Endometrial microvascular endothelial cells (primary cell): ENCODE measurements around the gene RHOA. TPM values are rescaled to one million over a fixed set of nuclear protein-coding genes. Genes with fewer than 3 reads are reported as not detected.
"Not testable (repeated sequence)": the region's sequence is repeated elsewhere in the genome, so short reads cannot be mapped to it uniquely, and the experiment has no call there.

ENCODE experiments used
- in situ Hi-C: cut with HindIII; loops from 2 replicates; pipeline ENCODE4 v1.10.0; 2017; ENCODE audit warnings: low sequenced_read_pairs, low pct_unique_long_range_greater_than_20kb; ENCODE audit errors: inconsistent ontology term
- total RNA-seq: library from RNA; depleted of rRNA; stranded (reverse); fragments of >200 nt; gene quantifications from one replicate; pipeline ENCODE4 v1.2.3, GENCODE V29; 2015; ENCODE audit errors: inconsistent ontology term

The RHOA gene
- total RNA-seq, 1 donor from 2014 or later: 730 TPM

DNA sequence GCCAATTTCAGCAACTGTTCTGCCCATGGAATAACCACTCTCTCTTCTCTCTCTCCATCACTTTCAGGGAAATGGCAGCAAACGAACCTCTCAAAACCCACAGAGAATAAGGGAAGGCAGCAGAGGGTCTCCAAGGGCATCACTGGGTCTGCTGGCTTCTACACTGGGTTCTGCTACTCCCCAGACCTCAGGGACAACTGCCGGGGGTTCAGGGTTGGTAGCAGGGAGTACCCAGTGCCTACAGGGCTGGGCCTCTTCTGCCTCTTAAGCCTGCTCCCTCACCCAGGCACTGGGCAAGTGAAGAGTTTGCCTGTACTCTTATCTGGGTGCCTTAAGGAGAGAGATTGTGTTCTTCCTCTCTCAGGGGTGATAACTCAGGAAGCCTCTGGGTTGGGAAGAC lies 3.0 kb upstream of the RHOA start:
- in situ Hi-C loops: loop anchor here (10.0 kb wide), 1 partner anchor 320 kb away; the partner anchor contains the start of gene QRICH1

DNA sequence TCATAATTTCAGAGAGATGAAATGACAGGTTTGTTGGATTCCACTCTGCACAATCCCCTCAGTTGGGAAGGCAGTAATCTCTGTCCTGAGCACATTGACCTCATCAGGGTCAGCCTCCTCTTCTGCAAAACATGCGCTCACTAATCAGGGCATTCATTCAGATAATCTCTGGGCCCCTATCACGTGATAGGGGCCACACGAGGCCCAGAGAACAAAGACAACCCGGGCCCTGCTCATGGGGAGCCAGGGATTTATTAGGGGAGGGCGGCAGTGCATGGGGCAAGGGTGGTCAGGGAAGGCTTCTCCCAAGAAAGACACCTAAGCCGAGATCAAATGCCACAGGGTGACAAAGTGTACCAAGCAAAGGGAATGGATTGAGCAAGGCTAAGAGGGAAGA lies 1.6 kb upstream of the RHOA start:
- in situ Hi-C loops: loop anchor here (10.0 kb wide), 1 partner anchor 319 kb away; the partner anchor contains the start of gene QRICH1

DNA sequence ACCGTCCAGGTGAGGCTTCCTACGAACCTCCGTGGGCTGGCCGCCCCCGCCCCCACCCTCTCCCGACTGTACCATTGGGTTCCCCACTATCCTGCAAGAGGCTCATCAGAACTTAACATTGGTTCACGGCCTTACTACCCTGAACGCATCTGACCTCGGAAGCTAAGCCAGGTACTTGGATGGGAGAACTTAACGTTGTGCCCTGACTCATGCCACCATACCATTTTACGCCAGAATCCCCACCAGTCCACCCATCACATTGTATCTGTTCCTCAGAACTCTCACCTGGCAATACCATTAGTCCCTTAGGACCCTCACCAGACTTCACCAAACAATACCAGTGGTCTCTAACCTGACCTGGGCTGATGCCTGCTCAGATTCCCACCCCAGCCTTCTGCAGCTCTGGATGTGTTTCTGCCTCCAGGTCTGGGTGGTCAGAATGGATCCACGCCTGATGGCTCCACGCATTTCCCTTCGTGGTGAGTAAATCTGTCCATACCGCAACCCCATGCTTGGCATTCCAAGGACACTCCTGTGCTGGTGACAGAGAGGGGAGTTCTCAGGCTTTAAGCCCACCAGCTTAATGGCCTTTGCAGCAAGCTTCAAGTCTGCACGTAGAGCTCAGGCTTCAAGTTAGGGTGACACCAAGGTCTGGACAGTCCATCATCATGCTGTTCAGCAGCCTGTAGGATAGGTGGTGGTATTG lies 1.0 kb upstream of the RHOA start:
- in situ Hi-C loops: loop anchor here (10.0 kb wide), 1 partner anchor 318 kb away; the partner anchor contains the start of gene QRICH1

DNA sequence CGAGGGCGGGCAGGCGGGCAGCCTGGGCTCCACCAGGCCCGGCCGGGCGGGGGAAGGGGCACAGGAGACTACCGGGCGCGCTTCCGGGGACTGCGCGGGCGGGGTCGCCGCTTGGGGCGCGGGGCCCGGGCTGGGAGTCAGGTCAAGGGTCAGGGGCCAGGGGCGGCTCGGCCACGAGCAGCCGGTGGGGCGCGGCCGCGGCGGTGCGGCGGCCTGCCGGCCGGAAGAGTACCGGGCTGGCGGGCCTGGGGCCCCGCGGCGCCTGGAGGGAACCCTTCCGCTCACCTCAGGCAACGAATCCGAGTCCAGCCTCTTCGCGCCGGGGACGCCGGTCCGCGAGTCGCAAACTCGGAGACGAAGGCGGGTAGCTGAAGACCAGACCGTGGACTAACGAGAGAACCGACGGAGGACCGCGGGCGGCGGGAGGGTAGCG lies 225 bp downstream of the RHOA start:
- in situ Hi-C loops: loop anchor here (10.0 kb wide), 1 partner anchor 317 kb away; the partner anchor contains the start of gene QRICH1

DNA sequence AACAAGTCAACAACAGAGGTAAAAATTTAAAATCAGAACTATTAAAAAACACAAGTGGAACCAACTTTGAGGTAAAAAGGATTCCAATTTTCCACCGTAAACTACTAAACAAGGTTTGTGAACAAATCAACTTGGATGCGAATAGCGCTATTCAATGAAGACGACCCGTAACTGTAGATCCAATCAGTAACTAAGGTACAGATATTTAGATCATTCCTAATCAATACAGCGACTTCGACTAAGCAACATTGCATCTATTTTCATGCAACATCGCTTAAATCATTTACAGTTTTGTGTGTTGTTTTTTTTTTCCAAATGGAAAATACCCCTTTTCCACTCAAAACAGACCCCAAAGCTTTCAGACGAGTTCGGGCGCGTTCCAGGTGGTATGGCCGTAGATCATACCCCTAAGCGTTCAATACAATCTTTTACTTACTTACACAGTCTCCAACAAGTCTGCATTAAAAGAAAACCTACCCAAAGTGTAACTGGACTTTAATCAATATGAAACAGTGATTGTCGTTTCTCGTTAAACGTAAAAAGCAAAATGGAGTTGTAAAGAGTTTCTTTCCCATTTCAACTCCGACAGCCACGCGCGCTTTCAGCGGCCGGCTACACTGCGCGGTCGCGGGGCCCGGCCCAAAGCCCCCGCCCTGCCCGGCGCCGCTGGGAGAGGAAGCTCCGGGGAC lies 786 bp downstream of the RHOA start:
- in situ Hi-C loops: loop anchor here (10.0 kb wide), 1 partner anchor 316 kb away; the partner anchor contains the start of gene QRICH1

DNA sequence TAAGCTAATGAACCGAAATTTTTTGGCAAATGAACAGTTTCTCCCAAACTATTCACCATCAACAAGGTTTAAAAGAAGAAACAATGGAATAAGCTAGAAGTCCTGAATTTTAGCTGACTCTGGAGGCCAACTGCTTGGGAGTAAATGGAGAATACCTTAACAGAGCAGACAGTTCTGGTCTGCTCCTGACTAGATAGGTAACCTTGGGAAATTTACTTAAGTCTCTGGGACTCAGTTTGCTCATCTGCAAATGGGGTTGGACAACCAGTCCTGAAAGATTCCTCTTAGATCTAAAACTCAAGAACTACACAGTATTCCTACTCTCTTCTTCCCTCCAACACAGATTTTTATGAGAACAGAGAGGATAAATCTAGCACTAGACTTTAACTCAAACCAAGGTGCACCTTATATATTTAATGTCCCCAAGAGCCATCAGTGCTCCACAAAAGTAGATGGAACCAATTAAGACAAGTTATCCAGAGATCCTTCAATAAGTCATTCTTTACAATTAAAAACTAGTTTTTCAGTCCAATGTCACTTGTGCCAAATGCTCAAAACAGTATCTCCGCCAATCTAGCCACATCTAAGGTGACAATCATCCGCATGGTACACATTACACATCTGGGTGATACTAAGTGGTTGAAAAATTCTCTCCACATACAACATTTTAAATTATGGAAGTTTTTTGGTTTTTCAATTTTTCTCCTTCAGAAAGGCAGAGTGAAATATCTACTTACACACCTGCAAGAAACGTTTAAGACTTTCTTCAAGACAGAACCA lies 1.5 kb downstream of the RHOA start:
- in situ Hi-C loops: loop anchor here (10.0 kb wide), 1 partner anchor 315 kb away; the partner anchor contains the start of gene QRICH1

DNA sequence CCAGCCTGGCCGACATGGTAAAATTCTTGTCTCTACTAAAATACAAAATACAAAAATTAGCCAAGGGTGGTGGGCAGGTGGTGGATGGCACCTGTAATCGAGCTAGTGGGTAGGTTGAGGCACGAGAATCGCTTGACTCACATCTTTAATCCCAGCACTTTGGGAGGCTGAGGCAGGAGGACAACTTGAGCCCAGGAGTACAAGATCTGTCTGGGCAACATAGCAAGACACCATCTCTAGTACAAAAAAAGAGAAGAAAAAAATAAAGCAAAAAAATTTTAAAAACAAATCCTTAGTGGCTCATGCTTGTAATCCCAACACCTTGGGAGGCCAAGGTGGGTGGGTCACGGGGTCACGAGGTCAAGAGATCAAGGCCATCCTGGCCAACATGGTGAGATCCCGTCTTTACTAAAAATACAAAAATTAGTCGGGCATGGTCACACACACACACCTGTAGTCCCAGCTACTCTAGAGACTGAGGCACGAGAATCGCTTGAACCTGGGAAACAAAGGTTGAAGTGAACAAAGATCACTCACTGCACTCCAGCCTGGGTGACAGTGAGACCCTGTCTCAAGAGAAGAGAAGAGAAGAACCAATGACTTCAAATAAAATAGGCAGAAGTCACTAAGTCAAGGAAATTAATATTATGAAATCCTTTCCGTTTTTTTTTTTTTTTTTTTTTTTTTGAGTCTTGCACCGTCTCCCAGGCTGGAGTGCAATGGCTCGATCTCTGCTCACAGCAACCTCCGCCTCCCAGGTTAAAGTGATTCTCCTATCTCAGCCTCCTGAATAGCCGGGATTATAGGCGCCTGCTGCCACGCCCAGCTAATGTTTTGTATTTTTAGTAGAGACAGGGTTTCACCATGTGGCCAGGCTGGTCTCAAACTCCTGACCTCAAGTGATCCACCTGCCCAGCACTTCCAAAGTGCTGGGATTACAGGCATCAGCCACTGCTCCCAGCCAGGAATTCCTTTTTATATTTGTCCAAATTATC lies 4.9 kb downstream of the RHOA start:
- in situ Hi-C loops: no loop called here

DNA sequence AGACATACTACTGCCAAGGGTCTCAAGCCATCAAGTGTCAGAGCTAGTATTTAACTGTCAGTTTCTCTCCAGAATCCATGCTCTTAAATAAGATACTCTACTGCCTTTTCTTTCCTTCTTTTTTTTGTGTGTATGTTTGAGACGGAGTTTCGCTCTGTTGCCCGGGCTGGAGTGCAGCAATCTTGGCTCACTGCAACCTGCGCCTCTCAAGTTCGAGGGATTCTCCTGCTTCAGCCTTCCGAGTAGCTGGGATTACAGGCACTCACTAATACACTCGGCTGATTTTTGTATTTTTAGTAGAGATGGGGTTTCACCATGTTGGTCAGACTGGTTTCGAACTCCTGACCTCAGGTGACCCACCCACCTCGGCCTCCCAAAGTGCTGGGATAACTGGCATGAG lies 6.2 kb downstream of the RHOA start:
- in situ Hi-C loops: not testable (repeated sequence)

DNA sequence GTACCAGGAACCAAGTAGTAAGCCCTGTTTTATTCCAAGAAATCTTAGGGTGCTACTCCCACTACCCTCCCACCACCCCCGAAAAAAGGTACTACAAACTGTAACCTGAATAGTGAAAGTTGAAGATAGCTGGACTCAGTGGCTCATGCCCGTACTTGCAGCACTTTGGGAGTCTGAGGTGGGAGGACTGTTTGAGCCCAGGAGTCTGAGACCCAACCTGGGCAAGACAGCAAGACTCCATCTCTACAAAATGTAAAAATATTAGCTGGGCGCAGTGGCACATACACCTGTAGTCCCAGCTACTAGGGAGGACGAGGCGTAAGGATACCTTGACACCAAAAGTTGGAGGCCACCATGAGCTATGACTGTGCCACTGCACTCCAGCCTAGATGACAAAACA lies 7.9 kb downstream of the RHOA start:
- in situ Hi-C loops: no loop called here

DNA sequence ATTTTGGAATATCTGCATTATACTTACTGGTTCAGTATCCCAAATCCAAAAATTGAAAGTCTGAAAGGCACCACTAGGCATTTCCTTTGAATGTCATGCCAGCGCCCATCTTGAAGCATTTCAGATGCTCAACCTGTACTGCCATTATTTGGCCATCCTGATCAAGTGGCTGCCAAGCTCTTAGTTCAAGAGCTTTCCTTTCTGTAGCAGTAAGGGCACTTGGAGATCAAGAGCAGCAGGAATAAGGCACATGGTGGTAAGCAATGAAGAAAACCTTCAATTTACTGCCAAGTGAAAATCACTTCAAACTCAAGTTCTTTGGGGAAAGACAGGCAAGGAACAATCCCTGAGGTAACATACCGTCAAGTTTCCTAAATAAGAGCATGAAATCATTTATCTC lies 10.0 kb downstream of the RHOA start:
- in situ Hi-C loops: no loop called here

DNA sequence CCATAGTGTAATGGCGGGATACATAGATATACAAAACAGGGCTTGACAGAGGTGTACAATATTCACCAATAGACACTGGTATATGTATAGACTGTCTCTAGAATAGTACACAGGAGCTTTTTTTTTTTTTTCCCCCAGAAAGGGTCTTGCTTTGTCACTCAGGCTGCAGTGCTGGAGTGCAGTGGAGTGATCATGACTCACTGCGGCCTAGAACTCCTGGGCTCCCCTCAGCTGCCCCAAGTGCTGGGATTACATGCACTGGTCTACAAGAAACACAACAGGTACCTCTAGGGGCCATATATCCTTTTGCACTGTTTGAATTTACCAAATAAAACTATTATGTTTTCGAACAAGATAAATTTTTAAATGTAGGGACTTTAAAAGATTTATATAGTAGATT lies 12.3 kb downstream of the RHOA start:
- in situ Hi-C loops: no loop called here

DNA sequence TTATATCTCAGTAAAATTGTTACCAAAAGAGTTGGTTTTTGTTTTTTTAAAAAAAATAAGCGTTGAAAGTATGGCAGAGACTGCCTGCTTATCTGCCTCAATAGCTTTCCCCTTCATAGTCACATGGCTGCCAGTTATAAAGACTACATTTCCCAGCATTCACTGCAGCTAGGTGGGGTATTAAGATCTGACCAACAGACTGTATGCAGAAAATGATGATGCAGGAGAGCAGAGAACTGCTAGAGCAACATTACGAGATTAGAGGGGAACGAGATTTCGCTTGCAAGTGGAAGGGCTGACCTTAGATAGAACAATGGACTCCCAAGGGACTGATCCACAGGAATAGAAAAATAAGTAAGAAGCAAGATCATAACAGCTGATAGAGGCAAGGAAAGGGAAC lies 14.3 kb downstream of the RHOA start:
- in situ Hi-C loops: no loop called here

DNA sequence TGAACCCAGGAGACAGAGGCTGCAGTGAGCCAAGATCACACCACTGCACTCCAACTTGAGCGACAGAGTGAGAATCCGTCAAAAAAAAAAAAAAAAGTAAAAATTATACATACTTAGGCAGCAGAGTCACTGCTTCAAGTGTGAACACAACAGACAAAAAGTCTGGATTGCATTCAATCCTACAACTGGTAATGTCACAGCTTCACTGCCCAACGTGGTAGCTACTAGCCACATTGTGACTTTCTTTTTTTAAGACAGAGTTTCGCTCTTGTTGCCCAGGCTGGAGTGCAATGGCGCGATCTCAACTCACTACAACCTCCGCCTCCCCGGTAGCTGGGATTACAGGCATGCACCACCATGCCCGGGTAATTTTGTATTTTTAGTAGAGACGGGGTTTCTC lies 20.5 kb downstream of the RHOA start:
- in situ Hi-C loops: not testable (repeated sequence)

DNA sequence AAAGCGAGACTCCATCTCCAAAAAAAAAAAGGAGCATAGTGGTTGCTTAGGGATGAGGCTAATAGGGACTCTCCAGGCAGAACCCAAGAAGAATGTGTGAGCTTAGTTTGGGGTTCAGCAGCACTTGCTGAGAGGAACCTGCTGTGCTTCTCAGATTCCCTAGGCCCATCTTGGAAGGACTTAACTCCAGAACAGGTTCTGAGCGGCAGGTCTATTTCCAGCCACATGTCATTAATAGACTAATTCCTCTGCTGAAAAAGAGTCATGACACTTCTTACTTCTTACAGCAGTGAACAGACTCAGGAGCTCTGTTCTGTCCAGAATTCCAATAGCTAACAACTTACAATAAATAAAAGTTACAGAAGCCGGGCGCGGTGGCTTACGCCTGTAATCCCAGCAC lies 22.5 kb downstream of the RHOA start:
- in situ Hi-C loops: no loop called here

DNA sequence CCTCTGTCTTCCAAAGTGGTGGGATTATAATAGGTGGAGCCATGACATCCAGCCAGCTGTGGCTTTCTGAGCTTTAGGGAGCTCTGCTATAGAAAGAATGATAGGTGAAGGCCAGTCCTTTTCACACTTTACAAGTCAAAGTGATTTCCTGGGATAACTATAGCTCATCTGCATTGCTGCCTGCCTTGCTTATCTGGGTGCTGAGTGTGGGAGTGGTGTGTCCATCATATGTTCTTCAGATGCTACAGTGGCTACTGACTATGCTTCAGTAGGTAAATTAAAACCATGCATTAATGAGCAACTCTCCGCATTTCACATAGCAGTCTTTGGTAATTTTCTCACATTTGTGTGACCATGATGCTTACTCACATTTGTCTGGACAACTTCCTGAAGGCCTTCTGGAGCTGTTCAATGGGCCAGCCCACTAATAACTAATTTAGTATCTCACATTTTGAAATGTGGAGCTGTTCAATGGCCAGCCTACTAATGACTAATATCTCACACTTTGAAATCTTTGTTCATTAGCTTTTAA lies 23.4 kb downstream of the RHOA start:
- in situ Hi-C loops: no loop called here

DNA sequence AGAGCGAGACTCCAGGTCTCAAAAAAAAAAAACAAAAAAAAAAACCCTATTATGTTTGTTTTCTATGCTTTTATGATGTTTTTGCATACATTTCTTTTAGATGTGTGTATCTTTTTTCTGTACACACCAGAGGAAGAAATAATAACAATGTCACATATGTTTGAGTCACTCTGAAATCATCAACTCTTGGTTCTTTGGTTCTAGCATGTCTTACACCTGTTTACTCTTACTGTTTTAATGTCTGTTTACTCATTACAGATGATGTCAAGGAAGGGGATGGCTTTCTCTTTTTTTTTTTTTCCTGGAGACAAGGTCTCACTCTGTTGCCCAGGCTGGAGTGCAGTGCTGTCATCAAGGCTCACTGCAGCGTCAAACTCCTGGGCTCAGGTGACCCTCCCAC lies 24.1 kb downstream of the RHOA start:
- in situ Hi-C loops: no loop called here

DNA sequence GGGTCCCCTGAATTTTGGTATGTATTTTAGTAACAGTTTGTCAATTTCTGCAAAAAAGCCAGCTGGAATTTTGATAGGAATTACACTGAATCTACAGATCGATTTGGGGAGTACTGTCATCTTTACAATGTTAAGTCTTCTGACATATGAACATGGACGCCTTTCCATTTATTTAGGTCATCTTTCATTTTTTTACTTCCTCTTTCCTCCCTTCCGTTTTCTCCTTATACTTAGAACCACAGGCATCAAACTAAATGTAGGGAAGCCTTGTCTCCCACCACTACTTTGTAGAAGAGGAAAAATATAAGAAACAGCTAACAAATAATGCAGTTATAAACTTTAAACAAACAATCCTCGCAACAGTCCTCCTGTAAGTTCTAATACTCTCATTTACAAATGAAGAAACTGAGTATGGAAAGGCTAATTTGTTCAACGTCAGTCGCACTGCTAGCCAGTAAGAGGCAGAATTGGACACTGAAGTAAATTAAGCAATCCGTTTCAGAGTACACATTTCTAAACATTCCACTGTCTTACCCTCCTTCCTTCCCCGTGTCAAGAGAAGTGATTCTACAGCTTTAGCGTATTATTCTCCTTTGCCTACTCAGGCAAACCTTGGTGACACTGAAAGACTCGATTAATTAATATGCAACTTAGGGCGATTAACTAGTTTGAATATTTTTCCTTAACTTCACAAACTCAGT lies 25.6 kb downstream of the RHOA start:
- in situ Hi-C loops: no loop called here

DNA sequence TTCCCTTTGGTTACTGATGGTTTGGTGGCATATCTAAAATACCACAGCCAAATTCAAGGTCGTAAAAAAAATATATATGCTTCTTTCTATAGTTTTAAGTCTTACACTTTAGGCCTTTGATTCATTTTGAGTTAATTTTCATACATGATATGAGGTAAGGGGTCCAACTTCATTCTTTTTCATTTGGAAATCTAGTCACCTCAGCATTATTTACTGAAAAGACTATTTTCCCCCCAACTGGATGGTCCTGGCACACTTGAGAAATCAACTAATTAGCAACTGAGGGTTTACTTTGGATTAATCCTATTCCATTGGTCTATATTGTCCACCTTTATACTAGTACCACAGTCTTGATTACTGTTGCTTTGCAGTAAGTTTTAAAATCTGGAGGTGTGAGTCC lies 26.2 kb downstream of the RHOA start:
- in situ Hi-C loops: no loop called here
